ENCODE measurements around the gene HSPA1A. TPM values are rescaled to one million over a fixed set of nuclear protein-coding genes. Genes with fewer than 3 reads are reported as not detected.

Gene HSPA1A
- total and polyA plus RNA-seq, 9 of the 15 experiments (the other 6 are each of a cell fraction or from before 2014, with no cell fraction given) = 2.2 to 273 (median 107) TPM

DNA sequence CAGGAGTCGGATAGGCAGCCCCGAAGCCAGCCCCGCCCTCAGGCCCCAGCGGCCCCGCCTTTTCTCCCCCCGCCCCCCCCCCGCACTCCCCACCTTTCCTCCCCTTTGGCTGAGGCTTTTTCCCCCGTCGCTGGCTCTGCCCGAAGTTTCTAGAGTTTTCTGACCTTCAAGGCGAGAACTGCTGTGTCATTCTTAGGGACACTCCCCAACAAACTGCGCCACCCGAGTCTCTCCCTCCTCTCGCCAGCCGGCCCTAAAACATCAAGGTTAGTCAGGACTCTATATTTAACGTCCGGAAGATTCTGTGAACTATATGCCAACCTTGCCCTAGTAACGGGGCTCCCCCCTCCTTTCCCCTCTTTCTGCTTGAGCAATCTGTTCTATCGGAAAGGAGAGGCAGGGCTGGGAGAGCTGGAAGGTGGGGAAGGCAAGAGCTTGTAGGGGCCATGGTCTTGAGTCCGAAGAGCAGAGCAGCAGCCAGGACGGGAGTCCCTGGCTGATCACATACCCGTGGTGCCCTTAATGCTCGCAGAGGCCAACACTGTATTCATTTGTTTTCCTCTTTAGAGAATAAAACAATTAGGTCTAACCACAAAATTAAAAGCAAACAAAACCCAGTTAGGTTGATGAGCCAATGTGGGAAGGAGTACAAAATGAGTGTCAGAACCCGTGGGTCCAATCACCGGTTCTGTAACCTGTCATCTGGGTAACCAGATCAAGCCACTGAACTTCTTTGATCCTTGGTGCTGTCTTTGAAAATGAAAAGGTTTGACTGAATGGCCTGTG lies 6.9 kb downstream of the HSPA1A start (continued):
- no peak for TF ChIP-seq MNT (conservative IDR thresholded peaks at IDR 0.05)
- no peak for TF ChIP-seq JUNB (CRISPR knock-in tag; conservative IDR thresholded peaks at IDR 0.05)
- TF ChIP-seq, protein P1, sequence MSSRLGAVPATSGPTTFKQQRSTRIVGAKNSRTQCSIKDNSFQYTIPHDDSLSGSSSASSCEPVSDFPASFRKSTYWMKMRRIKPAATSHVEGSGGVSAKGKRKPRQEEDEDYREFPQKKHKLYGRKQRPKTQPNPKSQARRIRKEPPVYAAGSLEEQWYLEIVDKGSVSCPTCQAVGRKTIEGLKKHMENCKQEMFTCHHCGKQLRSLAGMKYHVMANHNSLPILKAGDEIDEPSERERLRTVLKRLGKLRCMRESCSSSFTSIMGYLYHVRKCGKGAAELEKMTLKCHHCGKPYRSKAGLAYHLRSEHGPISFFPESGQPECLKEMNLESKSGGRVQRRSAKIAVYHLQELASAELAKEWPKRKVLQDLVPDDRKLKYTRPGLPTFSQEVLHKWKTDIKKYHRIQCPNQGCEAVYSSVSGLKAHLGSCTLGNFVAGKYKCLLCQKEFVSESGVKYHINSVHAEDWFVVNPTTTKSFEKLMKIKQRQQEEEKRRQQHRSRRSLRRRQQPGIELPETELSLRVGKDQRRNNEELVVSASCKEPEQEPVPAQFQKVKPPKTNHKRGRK (tag; IDR thresholded peaks at IDR 0.05) = no peak
- peak; percentile 84 for TF ChIP-seq HNRNPK (IDR thresholded peaks at IDR 0.05; ENCODE audit: low read depth, low read length, poor library complexity, severe bottlenecking)
- no peak for TF ChIP-seq NCOA2 (IDR thresholded peaks at IDR 0.05; ENCODE audit: partially characterized antibody in 2 of 2)
- peak; percentile 99 for TF ChIP-seq STAT6 (CRISPR knock-in tag; IDR thresholded peaks at IDR 0.05)
- no peak for TF ChIP-seq IRF2 (CRISPR knock-in tag; IDR thresholded peaks at IDR 0.05)
- no peak for TF ChIP-seq GATAD2B (IDR thresholded peaks at IDR 0.05; ENCODE audit: borderline replicate concordance)
- TF ChIP-seq ZNF655 (CRISPR knock-in tag; IDR thresholded peaks at IDR 0.05) = 0 out of 2 replicates have a peak, but pooled peaks have one; percentile 25
- no peak for TF ChIP-seq ZBTB1 (CRISPR knock-in tag; IDR thresholded peaks at IDR 0.05; ENCODE audit: borderline replicate concordance, low read depth)
- 0 out of 2 replicates have a peak, but pooled peaks have one; percentile 32 for TF ChIP-seq SRSF3 (IDR thresholded peaks at IDR 0.05; ENCODE audit: insufficient read depth, low read length)
- no peak for TF ChIP-seq ZNF280B (CRISPR knock-in tag; IDR thresholded peaks at IDR 0.05)
- TF ChIP-seq FOSL1 (tag; conservative IDR thresholded peaks at IDR 0.05) = no peak
- TF ChIP-seq ZNF785 (CRISPR knock-in tag; IDR thresholded peaks at IDR 0.05) = no peak
- TF ChIP-seq PHB2 (IDR thresholded peaks at IDR 0.05; ENCODE audit: low read depth) = no peak; the same call in 1 of the 2 replicates
- TF ChIP-seq MAZ (CRISPR knock-in tag; conservative IDR thresholded peaks at IDR 0.05 in 1 of 2, IDR thresholded peaks at IDR 0.05 in 1 of 2) = peak; percentile 86 to 89
- peak; percentile 86 for TF ChIP-seq JUND (IDR thresholded peaks at IDR 0.05; ENCODE audit: borderline replicate concordance, low read depth, low read length)
- TF ChIP-seq JUND (tag; IDR thresholded peaks at IDR 0.05; ENCODE audit: borderline replicate concordance, low read depth, low read length) = no peak; the same call in 1 of the 3 replicates
